ENCODE data around the gene PPM1H.

PPM1H gene

GRCh38 chr12:62713723-62714122, 221.2 kb downstream of the PPM1H start:
- DNase-seq (ENCODE audit: low spot score) = no peak

GRCh38 chr12:62712681-62713573, 222.0 kb downstream of the PPM1H start:
- DNase-seq (ENCODE audit: low spot score) = no peak

GRCh38 chr12:62711631-62712241, 223.2 kb downstream of the PPM1H start:
- DNase-seq (ENCODE audit: low spot score) = peak; percentile 50

- DNase-seq (ENCODE audit: low spot score) = no peak
Observed at GRCh38 chr12:62709311-62709710, 225.6 kb downstream of the PPM1H start.

GRCh38 chr12:62707939-62708338, 227.0 kb downstream of the PPM1H start:
- DNase-seq (ENCODE audit: low spot score) = no peak

GRCh38 chr12:62705846-62706245, 229.1 kb downstream of the PPM1H start:
- no peak for DNase-seq (ENCODE audit: low spot score)

GRCh38 chr12:62703011-62703380, 232.0 kb downstream of the PPM1H start:
- DNase-seq (ENCODE audit: low spot score) = peak; percentile 83

GRCh38 chr12:62701492-62701891, 233.5 kb downstream of the PPM1H start:
- DNase-seq (ENCODE audit: low spot score) = no peak

GRCh38 chr12:62700091-62700880, 234.7 kb downstream of the PPM1H start:
- peak; percentile 46 for DNase-seq (ENCODE audit: low spot score)

GRCh38 chr12:62698701-62699101, 236.2 kb downstream of the PPM1H start:
- DNase-seq (ENCODE audit: low spot score) = no peak

GRCh38 chr12:62697893-62698292, 237.1 kb downstream of the PPM1H start:
- DNase-seq (ENCODE audit: low spot score) = no peak

GRCh38 chr12:62695696-62696095, 239.3 kb downstream of the PPM1H start:
- DNase-seq (ENCODE audit: low spot score) = no peak

GRCh38 chr12:62694632-62695031, 240.3 kb downstream of the PPM1H start:
- no peak for DNase-seq (ENCODE audit: low spot score)

GRCh38 chr12:62694116-62694515, 240.8 kb downstream of the PPM1H start:
- DNase-seq (ENCODE audit: low spot score) = no peak

- DNase-seq (ENCODE audit: low spot score) = no peak
Observed at GRCh38 chr12:62693376-62694050, 241.4 kb downstream of the PPM1H start.

- DNase-seq (ENCODE audit: low spot score) = peak; percentile 74
Observed at GRCh38 chr12:62692884-62693283, 242.1 kb downstream of the PPM1H start.

- no peak for DNase-seq (ENCODE audit: low spot score)
Observed at GRCh38 chr12:62691309-62691708, 243.6 kb downstream of the PPM1H start.

- no peak for DNase-seq (ENCODE audit: low spot score)
Observed at GRCh38 chr12:62689042-62689839, 245.7 kb downstream of the PPM1H start.

- no peak for DNase-seq (ENCODE audit: low spot score)
Observed at GRCh38 chr12:62686938-62687337, 248.0 kb downstream of the PPM1H start.

- no peak for DNase-seq (ENCODE audit: low spot score)
Observed at GRCh38 chr12:62684570-62685295, 250.2 kb downstream of the PPM1H start.

All from kidney tubule cell (primary cell).